Loucy (cell line): ENCODE results near the gene RCN2.

Source experiments
- H2AFZ ChIP-seq: fragments of 200-600 bp; sonication (generic); 2 replicates; pipeline ENCODE4 v1.6.0; 2016; ENCODE audit warnings: antibody characterized with exemption, mild to moderate bottlenecking, low read length, moderate library complexity
- H3F3A ChIP-seq: fragments of 200-600 bp; 2 replicates; pipeline ENCODE4 v1.6.0; 2016; ENCODE audit warnings: antibody characterized with exemption, low read depth, mild to moderate bottlenecking
- H3K27me3 ChIP-seq: fragments of 200-600 bp; sonication (generic); 2 replicates; pipeline ENCODE4 v1.6.1; 2014; ENCODE audit warnings: low read length, mild to moderate bottlenecking; ENCODE audit not compliant: insufficient read depth, poor library complexity, severe bottlenecking
- H3K36me3 ChIP-seq: fragments of 200-600 bp; sonication (generic); 2 replicates; pipeline ENCODE4 v1.6.1; 2016; ENCODE audit warnings: low read length; ENCODE audit not compliant: insufficient read depth
- H3K4me1 ChIP-seq: fragments of 200-600 bp; sonication (generic); 2 replicates; pipeline ENCODE4 v1.5.1; 2014; ENCODE audit warnings: low read length, mild to moderate bottlenecking; ENCODE audit not compliant: insufficient read depth, poor library complexity, severe bottlenecking
- H3K4me2 ChIP-seq: fragments of 200-600 bp; sonication (generic); 2 replicates; pipeline ENCODE4 v1.6.0; 2014; ENCODE audit warnings: antibody characterized with exemption, low read length, low read depth, mild to moderate bottlenecking; ENCODE audit not compliant: poor library complexity, severe bottlenecking
- H3K4me3 ChIP-seq: fragments of 200-600 bp; sonication (generic); 2 replicates; pipeline ENCODE4 v1.5.1; 2014; ENCODE audit warnings: low read length, mild to moderate bottlenecking, mixed read lengths; ENCODE audit not compliant: poor library complexity, severe bottlenecking
- H3K79me2 ChIP-seq: fragments of 200-600 bp; sonication (generic); 2 replicates; pipeline ENCODE4 v1.6.1; 2014; ENCODE audit warnings: low read length; ENCODE audit not compliant: insufficient read depth
- H3K9ac ChIP-seq: fragments of 200-600 bp; sonication (generic); 2 replicates; pipeline ENCODE4 v1.6.0; 2014; ENCODE audit warnings: mild to moderate bottlenecking, low read depth, low read length, moderate library complexity; ENCODE audit not compliant: poor library complexity, severe bottlenecking
- H3K9me2 ChIP-seq: fragments of 200-600 bp; sonication (generic); replicated peaks from 2 replicates; pipeline ENCODE4 v1.6.1; 2016; ENCODE audit warnings: low read depth, low read length, mixed read lengths
- H3K9me3 ChIP-seq: fragments of 200-600 bp; sonication (generic); 2 replicates; pipeline ENCODE4 v1.6.1; 2014; ENCODE audit warnings: mild to moderate bottlenecking, antibody characterized with exemption, low read length, low read depth; ENCODE audit not compliant: insufficient read depth
- H4K20me1 ChIP-seq: fragments of 200-600 bp; sonication (generic); 2 replicates; pipeline ENCODE4 v1.6.0; 2014; ENCODE audit warnings: antibody characterized with exemption, low read length, mild to moderate bottlenecking; ENCODE audit not compliant: insufficient read depth, poor library complexity, severe bottlenecking
- EZH2phosphoT487 ChIP-seq: fragments of 200-600 bp; IDR thresholded peaks from 2 replicates; pipeline ENCODE4 v1.6.1; 2018; ENCODE audit warnings: antibody characterized with exemption, mild to moderate bottlenecking, moderate library complexity, borderline replicate concordance
- TF ChIP-seq, protein P1 (sequence below): fragments of 200-600 bp; sonication (generic); conservative IDR thresholded peaks from 2 replicates; pipeline ENCODE4 v1.5.1; 2014; ENCODE audit warnings: mild to moderate bottlenecking, antibody characterized with exemption, low read length

Gene RCN2

DNA sequence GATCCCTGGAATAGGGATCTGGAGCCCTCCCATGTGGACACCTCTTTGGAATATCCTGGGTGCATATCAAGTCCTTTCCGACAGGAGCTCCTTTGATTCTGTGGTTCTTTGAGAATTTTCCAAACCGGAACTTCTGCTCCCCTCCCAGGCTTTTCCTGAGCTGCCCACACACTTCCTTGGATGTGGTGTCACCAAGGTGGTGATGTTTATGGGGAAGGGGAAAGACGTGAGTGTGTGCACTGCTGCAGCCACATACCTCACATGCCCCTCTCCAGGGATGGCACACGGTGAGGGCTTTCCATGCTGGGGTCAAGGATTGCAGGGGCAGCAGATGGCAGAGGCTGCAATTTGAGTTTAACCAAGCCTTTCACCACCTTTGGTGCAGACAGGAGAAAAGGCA lies 35.5 kb downstream of the RCN2 start:
- no peak overlapping the region for H3K4me2 ChIP-seq
- H3K9ac ChIP-seq: no peak overlapping the region
- TF ChIP-seq, protein P1, sequence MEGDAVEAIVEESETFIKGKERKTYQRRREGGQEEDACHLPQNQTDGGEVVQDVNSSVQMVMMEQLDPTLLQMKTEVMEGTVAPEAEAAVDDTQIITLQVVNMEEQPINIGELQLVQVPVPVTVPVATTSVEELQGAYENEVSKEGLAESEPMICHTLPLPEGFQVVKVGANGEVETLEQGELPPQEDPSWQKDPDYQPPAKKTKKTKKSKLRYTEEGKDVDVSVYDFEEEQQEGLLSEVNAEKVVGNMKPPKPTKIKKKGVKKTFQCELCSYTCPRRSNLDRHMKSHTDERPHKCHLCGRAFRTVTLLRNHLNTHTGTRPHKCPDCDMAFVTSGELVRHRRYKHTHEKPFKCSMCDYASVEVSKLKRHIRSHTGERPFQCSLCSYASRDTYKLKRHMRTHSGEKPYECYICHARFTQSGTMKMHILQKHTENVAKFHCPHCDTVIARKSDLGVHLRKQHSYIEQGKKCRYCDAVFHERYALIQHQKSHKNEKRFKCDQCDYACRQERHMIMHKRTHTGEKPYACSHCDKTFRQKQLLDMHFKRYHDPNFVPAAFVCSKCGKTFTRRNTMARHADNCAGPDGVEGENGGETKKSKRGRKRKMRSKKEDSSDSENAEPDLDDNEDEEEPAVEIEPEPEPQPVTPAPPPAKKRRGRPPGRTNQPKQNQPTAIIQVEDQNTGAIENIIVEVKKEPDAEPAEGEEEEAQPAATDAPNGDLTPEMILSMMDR: no peak
- TF ChIP-seq EZH2phosphoT487: no peak
- H3K79me2 ChIP-seq: no peaks in the 10 kb centered on the region
- H4K20me1 ChIP-seq: no peaks in the 10 kb centered on the region
- H3K4me3 ChIP-seq: no peak overlapping the region
- no peak overlapping the region for H2AFZ ChIP-seq
- no peaks in the 10 kb centered on the region for H3K9me3 ChIP-seq
- H3K27me3 ChIP-seq: no peaks in the 10 kb centered on the region
- peaks cover 7% of the 10 kb centered on the region for H3K4me1 ChIP-seq
- no peaks in the 10 kb centered on the region for H3K9me2 ChIP-seq
- no peaks in the 10 kb centered on the region for H3F3A ChIP-seq
- H3K36me3 ChIP-seq: no peaks in the 10 kb centered on the region

DNA sequence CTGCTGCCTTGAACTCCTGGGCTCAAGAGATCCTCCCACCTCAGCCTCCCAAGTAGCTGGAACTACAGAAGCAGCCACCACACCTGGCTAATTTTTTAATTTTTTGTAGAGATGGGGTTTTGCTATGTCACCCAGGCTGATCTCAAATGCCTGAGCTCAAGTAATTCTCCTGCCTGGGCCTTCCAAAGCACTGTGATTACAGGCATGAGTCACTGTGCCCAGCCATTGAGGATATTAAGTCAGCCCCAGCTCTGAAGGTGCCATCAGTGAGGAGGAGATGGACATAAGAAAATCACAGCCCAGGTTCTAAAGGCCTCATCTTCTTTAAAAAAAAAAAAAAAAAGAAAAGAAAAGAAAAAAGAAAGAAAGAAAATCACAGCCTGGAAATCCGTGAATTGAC lies 36.8 kb downstream of the RCN2 start:
- no peaks in the 10 kb centered on the region for H3K9me2 ChIP-seq
- no peaks in the 10 kb centered on the region for H3F3A ChIP-seq
- no peaks in the 10 kb centered on the region for H4K20me1 ChIP-seq
- no peak overlapping the region for H3K9ac ChIP-seq
- H3K4me3 ChIP-seq: no peak overlapping the region
- H3K36me3 ChIP-seq: no peaks in the 10 kb centered on the region
- H3K4me2 ChIP-seq: no peak overlapping the region
- TF ChIP-seq, protein P1: no peak
- TF ChIP-seq EZH2phosphoT487: no peak
- H3K4me1 ChIP-seq: peaks cover 7% of the 10 kb centered on the region
- no peaks in the 10 kb centered on the region for H3K79me2 ChIP-seq
- no peak overlapping the region for H2AFZ ChIP-seq
- no peaks in the 10 kb centered on the region for H3K27me3 ChIP-seq
- no peaks in the 10 kb centered on the region for H3K9me3 ChIP-seq

DNA sequence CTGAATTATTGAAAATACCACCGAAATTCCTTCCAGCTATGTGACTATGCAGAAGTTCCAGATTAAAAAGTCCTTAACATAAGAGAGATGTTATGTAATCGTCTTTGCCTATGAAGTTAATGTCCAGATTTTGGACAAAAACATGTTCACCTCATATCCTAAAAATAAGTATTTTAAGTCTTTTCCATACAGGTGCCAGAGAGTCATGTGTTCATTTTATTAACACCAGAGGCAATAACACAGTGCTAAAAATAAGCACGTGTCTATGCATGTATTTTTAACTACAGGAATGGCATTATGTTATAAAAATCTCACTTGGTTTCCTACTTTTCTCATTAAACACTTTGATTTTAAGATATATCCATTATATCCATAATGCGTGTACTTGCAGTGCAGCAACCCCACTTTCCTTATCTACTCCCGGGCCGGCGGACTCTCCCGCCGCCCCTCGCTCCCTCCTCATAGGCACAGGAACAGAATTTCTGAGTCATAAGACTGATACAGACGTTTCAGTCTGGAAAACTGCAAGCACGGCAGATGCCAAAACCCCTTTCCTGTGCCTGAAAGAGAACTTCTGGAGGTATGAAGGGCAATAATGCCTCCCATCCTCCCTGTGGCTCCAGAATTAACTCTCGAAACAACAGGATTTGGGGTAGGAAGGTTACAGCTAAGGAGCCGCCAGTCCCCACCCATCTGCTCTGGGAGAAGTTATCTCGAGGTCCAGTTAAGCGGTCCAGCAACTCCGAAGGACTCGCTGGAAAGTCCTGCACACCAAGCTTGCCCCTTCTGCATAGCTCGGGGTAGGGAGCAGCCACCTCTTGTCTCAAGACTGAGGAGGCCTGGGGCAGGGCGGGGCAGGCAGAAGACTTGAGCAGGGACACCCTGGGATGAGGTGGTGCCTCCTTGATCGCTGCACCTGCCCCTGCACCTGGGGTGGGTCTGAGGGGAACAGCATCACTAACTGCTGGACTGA lies 41.1 kb downstream of the RCN2 start:
- TF ChIP-seq, protein P1: no peak
- TF ChIP-seq EZH2phosphoT487: no peak
- Histone ChIP-seq H3K9ac (no peak overlapping the region), H2AFZ (no peak overlapping the region), H3K4me2 (no peak overlapping the region), H3K27me3 (no peaks in the 10 kb centered on the region), H3K9me2 (no peaks in the 10 kb centered on the region), H3F3A (no peaks in the 10 kb centered on the region), H3K4me1 (peaks cover 9% of the 10 kb centered on the region), H4K20me1 (no peaks in the 10 kb centered on the region), H3K4me3 (no peak overlapping the region), H3K9me3 (no peaks in the 10 kb centered on the region), H3K36me3 (no peaks in the 10 kb centered on the region), H3K79me2 (no peaks in the 10 kb centered on the region)
